Panc1 (cell line): ENCODE results near the gene AGO1. TPM values are rescaled to one million over a fixed set of nuclear protein-coding genes. Genes with fewer than 3 reads are reported as not detected.

Experiments
- ATAC-seq: fragments of 200-7000 bp; cut with Tn5 transposase; 2 replicates; pipeline ENCODE4 v1.9.1; 2020; ENCODE audit warnings: mild to moderate bottlenecking, moderate library complexity
- BruUV-seq: library from RNA; stranded (reverse); fragments of 400-500 nt; replicated peaks from 2 replicates; lab custom pipeline; 2021; lab: Mats Ljungman, UMichigan
- CTCF ChIA-PET: fragments of 300-600 bp; sonication (Branson Sonifier 250); formaldehyde crosslinking; loops from one replicate; lab custom pipeline; 2022; ENCODE audit warnings: antibody characterized with exemption; lab: Charles Lee
- POLR2A ChIA-PET: fragments of 300-600 bp; sonication (Branson Sonifier 250); formaldehyde crosslinking; loops from one replicate; lab custom pipeline; 2022; ENCODE audit warnings: antibody characterized with exemption; lab: Charles Lee
- DNase-seq: peaks from one replicate; pipeline ENCODE4 v3.0.0-alpha.2; 2010; ENCODE audit warnings: low read depth, low spot score
- H3K27ac ChIP-seq: 2 replicates; pipeline ENCODE4 v1.5.1; 2011; ENCODE audit warnings: mild to moderate bottlenecking, low read length, inconsistent platforms
- H3K27me3 ChIP-seq: fragments of 200-500 bp; sonication (Bioruptor generic); 2 replicates; pipeline ENCODE4 v1.6.0; 2014; ENCODE audit warnings: low read length, inconsistent platforms; ENCODE audit not compliant: control insufficient read depth, insufficient read depth
- H3K36me3 ChIP-seq: fragments of 200-500 bp; sonication (Bioruptor generic); 2 replicates; pipeline ENCODE4 v1.5.1; 2014; ENCODE audit warnings: inconsistent platforms, mild to moderate bottlenecking, low read length, moderate library complexity; ENCODE audit not compliant: control insufficient read depth, insufficient read depth
- H3K4me1 ChIP-seq: 2 replicates; pipeline ENCODE4 v1.5.1; 2011; ENCODE audit warnings: inconsistent platforms, mild to moderate bottlenecking, low read length, moderate library complexity; ENCODE audit not compliant: control insufficient read depth, insufficient read depth
- H3K4me3 ChIP-seq, 2 experiments: 2 replicates each; pipeline ENCODE4 v1.5.1; 2011 to 2012; ENCODE audit warnings: low read depth in 2 of 2, low read length in 2 of 2, mild to moderate bottlenecking in 2 of 2, inconsistent platforms in 1 of 2, moderate library complexity in 1 of 2
- H3K9me3 ChIP-seq: fragments of 200-500 bp; sonication (Bioruptor generic); 2 replicates; pipeline ENCODE4 v1.5.1; 2014; ENCODE audit warnings: low read depth, mild to moderate bottlenecking, inconsistent platforms, low read length, moderate library complexity; ENCODE audit not compliant: control insufficient read depth, insufficient read depth
- CTCF ChIP-seq: fragments of 450-650 bp; IDR thresholded peaks from 2 replicates; pipeline ENCODE4 v1.5.1; 2017; ENCODE audit warnings: mild to moderate bottlenecking
- POLR2AphosphoS5 ChIP-seq: IDR thresholded peaks from 2 replicates; pipeline ENCODE4 v1.6.1; 2012; ENCODE audit warnings: mild to moderate bottlenecking, low read depth, low read length, moderate library complexity
- SIN3A ChIP-seq: IDR thresholded peaks from 2 replicates; pipeline ENCODE4 v1.6.1; 2012; ENCODE audit warnings: low read depth, mild to moderate bottlenecking, low read length, moderate library complexity, borderline replicate concordance; ENCODE audit not compliant: insufficient read depth
- TCF7L2 ChIP-seq: IDR thresholded peaks from 2 replicates; pipeline ENCODE4 v1.6.1; 2011; ENCODE audit warnings: mild to moderate bottlenecking, low read depth, low read length, inconsistent platforms
- in situ Hi-C: cut with HindIII; loops from 2 replicates; pipeline ENCODE4 v1.10.0; 2016; ENCODE audit warnings: low sequenced_read_pairs, low pct_unique_long_range_greater_than_20kb
- intact Hi-C: fragments of 100-400 bp; cut with micrococcal nuclease; formaldehyde crosslinking; loops from one replicate; pipeline ENCODE4 v1.10.0; 2022; ENCODE audit not compliant: unreplicated experiment
- total RNA-seq: library from RNA; stranded (reverse); gene quantifications from one replicate; pipeline ENCODE4 v1.2.1, GENCODE V29; 2021; ENCODE audit not compliant: unreplicated experiment
- TF ChIP-seq, protein P1 (sequence below), 2 experiments: IDR thresholded peaks; 2 replicates each; pipeline ENCODE4 v1.6.1; 2011 to 2012; ENCODE audit warnings: low read depth in 2 of 2, control low read depth in 1 of 2, low read length in 1 of 2, mild to moderate bottlenecking in 1 of 2, moderate library complexity in 1 of 2; ENCODE audit not compliant: insufficient read depth in 1 of 2

AGO1 gene
- total RNA-seq, 1 experiment from 2014 or later, result 40.1 TPM

- ATAC-seq (no peak), DNase-seq (no peak)
- POLR2A ChIA-PET, result no interaction called here
- no peak overlapping the region for H3K4me3 ChIP-seq
- no peaks in the 10 kb centered on the region for H3K27me3 ChIP-seq
- CTCF ChIA-PET, result no interaction called here
- H3K36me3 ChIP-seq, result no peaks in the 10 kb centered on the region
- TF ChIP-seq, protein P1, sequence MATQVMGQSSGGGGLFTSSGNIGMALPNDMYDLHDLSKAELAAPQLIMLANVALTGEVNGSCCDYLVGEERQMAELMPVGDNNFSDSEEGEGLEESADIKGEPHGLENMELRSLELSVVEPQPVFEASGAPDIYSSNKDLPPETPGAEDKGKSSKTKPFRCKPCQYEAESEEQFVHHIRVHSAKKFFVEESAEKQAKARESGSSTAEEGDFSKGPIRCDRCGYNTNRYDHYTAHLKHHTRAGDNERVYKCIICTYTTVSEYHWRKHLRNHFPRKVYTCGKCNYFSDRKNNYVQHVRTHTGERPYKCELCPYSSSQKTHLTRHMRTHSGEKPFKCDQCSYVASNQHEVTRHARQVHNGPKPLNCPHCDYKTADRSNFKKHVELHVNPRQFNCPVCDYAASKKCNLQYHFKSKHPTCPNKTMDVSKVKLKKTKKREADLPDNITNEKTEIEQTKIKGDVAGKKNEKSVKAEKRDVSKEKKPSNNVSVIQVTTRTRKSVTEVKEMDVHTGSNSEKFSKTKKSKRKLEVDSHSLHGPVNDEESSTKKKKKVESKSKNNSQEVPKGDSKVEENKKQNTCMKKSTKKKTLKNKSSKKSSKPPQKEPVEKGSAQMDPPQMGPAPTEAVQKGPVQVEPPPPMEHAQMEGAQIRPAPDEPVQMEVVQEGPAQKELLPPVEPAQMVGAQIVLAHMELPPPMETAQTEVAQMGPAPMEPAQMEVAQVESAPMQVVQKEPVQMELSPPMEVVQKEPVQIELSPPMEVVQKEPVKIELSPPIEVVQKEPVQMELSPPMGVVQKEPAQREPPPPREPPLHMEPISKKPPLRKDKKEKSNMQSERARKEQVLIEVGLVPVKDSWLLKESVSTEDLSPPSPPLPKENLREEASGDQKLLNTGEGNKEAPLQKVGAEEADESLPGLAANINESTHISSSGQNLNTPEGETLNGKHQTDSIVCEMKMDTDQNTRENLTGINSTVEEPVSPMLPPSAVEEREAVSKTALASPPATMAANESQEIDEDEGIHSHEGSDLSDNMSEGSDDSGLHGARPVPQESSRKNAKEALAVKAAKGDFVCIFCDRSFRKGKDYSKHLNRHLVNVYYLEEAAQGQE (IDR thresholded peaks at IDR 0.05; ENCODE audit: insufficient read depth in 1 of 2, low read depth in 2 of 2, low read length in 1 of 2), result no peak
- TF ChIP-seq SIN3A (no peak), TCF7L2 (no peak), POLR2AphosphoS5 (no peak), CTCF (no peak)
- no peak overlapping the region for H3K27ac ChIP-seq
- no TSS peak for BruUV-seq
- in situ Hi-C loops (no loop called here), intact Hi-C loops (no loop called here)
- no peaks in the 10 kb centered on the region for H3K9me3 ChIP-seq
- H3K4me1 ChIP-seq, result no peaks in the 10 kb centered on the region
These were observed 19.0 kb upstream of the AGO1 start for GRCh38 chr1:35863881-35864625.

DNA sequence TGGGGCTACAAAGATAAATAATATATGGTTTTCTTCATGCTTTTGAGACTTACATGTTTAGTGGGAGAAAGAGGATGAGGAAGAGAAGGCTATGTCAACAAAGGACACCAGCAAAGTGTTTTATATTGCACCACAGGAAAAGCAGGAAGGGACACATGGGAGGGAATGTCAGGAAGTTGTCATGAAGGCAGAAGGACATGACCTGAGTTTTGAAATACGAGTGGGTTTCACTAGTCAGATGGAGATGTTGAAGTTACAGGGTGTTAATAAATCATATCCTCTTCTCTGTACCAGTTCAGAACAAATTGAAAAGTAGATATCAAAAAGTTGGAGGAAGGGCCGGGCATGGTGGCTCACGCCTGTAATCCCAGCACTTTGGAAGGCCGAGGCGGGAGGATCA lies 18.2 kb upstream of the AGO1 start:
- H3K27ac ChIP-seq, result no peak overlapping the region
- CTCF ChIA-PET, result no interaction called here
- H3K4me3 ChIP-seq, result no peak overlapping the region
- no TSS peak for BruUV-seq
- ATAC-seq (no peak), DNase-seq (no peak)
- in situ Hi-C loops (no loop called here), intact Hi-C loops (no loop called here)
- no peaks in the 10 kb centered on the region for H3K27me3 ChIP-seq
- no peaks in the 10 kb centered on the region for H3K9me3 ChIP-seq
- POLR2A ChIA-PET, result no interaction called here
- H3K36me3 ChIP-seq, result no peaks in the 10 kb centered on the region
- TF ChIP-seq SIN3A, result no peak
- TF ChIP-seq, protein P1 (IDR thresholded peaks at IDR 0.05; ENCODE audit: insufficient read depth in 1 of 2, low read depth in 2 of 2, low read length in 1 of 2), result no peak
- TF ChIP-seq CTCF, result no peak
- TF ChIP-seq POLR2AphosphoS5, result no peak
- TF ChIP-seq TCF7L2, result no peak
- H3K4me1 ChIP-seq, result no peaks in the 10 kb centered on the region
